ENCODE results near the gene METTL2B.
"Not testable (repeated sequence)": the region's sequence is repeated elsewhere in the genome, so short reads cannot be mapped to it uniquely, and the experiment has no call there.

Gene METTL2B

GRCh38 chr7:128529191-128529590 is 52.6 kb downstream of the METTL2B start:
- not testable (repeated sequence) for FAIRE-seq

GRCh38 chr7:128530121-128530854 is 53.7 kb downstream of the METTL2B start:
- FAIRE-seq: not testable (repeated sequence)

DNA sequence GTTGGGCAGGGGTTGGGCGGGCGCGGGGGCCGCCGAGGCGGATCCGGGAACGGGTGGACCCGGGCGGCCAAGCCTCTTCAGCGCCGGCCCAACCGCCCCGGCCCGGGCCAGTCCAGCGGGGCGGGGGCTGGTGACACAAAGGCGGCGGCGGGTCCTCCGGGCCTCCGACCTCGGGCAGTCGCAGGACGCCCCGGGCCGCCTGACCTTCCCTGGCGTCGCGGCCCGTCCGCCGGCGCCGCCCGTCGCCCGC is 54.2 kb downstream of the METTL2B start:
- no peak for FAIRE-seq

DNA sequence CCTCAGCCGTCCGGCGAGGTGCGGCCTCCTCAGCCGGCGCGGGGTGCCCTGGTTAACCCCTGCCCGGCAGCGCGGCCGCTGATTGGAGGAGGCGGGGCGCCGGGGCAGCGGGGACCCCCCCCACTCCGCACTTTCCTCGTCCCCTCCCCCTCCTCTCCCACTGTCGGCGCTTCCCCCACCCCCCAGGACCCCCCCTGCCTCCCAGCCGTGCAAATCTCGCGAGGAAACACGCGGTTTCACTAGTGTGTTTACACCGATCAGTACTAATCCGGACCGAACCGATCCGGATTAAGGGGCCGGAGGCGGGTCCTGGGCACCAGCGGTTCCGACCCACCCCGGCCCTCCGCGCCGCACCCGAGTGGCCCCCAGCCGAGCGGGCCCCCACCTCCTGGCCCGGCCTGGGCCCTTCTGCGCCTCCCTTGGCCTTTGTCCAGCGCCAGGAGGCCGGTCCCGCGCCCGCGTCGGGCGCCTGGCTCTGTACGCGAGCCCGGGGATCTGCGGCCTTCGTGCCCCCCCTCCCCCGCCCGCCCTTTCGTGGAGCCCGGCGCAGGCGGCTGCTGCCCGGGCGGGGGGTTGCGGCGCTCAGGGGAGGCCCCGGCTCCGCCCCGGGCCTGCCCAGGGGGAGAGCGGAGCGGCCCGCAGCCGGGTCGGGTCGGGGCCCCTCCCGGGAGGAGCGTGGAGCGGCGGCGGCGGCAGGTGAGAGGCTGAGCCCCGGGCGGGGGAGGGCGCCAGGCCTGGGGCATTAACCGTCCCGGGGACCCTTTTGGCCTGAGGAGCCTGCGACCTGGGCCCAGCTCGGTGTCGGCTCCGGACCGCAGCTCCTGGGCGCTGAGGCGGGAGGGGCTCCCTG is 54.8 kb downstream of the METTL2B start:
- not testable (repeated sequence) for FAIRE-seq

DNA sequence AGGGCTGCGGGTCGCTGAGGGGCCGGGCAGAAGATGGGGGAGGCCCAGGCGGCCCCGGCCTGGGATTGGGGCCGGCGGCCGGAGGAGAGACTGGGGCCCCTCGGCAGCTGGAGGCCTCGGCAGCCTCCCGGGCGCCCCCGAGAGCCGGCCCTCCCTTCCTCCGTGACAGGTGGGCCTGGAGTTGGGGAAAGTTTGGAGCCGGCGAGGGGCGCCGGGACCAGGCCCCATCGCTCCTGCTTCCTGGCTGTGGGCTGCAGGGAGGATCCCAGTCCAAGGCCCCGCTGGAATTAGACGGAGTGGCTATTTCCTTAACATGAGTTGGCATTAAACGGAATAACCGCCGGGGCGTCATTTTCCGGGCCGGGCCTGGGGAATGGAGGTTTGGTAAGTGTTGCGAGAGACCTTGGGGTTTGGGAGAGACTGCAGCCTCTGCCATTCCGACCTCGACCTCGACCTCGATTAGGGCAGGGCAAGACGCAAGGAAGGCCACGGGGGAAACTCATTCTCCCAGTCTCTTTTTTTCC is 55.5 kb downstream of the METTL2B start:
- not testable (repeated sequence) for FAIRE-seq

GRCh38 chr7:128532956-128533355 is 56.4 kb downstream of the METTL2B start:
- not testable (repeated sequence) for FAIRE-seq

- peak; percentile 53 for FAIRE-seq
Measured at GRCh38 chr7:128537410-128537809, 60.9 kb downstream of the METTL2B start.

DNA sequence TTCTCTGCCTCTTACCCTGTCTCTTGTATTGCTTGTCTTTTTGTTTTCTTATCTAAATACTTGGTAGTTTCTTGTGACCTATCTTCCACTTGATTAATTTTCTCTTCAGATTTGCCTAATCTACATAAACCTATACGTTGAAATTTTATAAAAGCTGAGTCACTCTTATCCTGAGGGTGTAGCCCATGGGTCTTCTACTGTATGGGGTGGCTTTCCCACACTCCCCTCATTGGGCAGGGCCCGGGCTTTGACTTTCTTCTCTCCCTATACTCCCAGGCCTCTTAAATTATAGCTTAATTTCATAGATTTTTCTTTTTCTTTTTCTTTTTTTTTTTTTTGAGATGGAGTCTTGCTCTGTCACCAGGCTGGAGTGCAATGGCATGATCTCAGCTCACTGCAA is 66.0 kb downstream of the METTL2B start:
- FAIRE-seq: not testable (repeated sequence)

GRCh38 chr7:128543300-128543699 is 66.8 kb downstream of the METTL2B start:
- not testable (repeated sequence) for FAIRE-seq

- FAIRE-seq: not testable (repeated sequence)
Measured at GRCh38 chr7:128546319-128546851, 69.8 kb downstream of the METTL2B start.

- no peak for FAIRE-seq
Measured at GRCh38 chr7:128550920-128551319, 74.4 kb downstream of the METTL2B start.

DNA sequence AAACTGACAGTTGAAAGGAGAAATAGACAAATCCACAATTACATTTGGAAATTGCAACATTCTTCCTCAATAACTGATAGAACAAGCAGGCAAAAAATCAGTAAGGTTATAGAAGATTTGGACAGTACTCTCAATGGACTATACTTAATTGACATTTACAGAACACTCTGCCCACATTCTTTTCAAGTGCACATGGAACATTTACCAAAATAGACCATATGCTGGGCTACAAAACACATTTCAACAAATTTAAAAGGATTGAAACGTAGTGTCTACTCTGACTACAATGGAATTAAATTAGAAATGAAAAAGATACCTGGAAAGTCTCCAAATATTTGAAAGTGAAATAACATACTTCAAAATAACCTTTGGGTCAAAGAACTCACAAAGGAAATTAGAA is 77.8 kb downstream of the METTL2B start:
- FAIRE-seq: not testable (repeated sequence)
